K562 (cell line): Measurements from ENCODE around the gene BCL2L1. TPM values are rescaled to one million over a fixed set of nuclear protein-coding genes. Genes with fewer than 3 reads are reported as not detected.

ENCODE experiments used
- ASH1L ChIP-seq: fragments of 450-650 bp; IDR thresholded peaks from 2 replicates; pipeline ENCODE4 v1.6.1; 2018; ENCODE audit warnings: borderline replicate concordance, mild to moderate bottlenecking, low read depth; ENCODE audit not compliant: partially characterized antibody
- BCLAF1 ChIP-seq, 2 experiments: fragments of 450-650 bp in 1 of 2; IDR thresholded peaks; 2 replicates each; pipeline ENCODE4 v1.6.1; 2011 to 2017; ENCODE audit warnings: low read depth in 2 of 2, antibody characterized with exemption in 1 of 2, borderline replicate concordance in 1 of 2, low read length in 1 of 2, mild to moderate bottlenecking in 1 of 2, mixed read lengths in 1 of 2; ENCODE audit not compliant: control insufficient read depth in 1 of 2
- CBX3 ChIP-seq, 2 experiments: IDR thresholded peaks; 1 replicate in 1 of 2; 2 replicates in 1 of 2; pipeline ENCODE4 v1.6.1; 2012; ENCODE audit warnings: inconsistent platforms in 2 of 2, low read length in 2 of 2, borderline replicate concordance in 1 of 2, control low read depth in 1 of 2
- CGGBP1 ChIP-seq: fragments of 250-450 bp; sonication (Bioruptor Pico); IDR thresholded peaks from 2 replicates; pipeline ENCODE4 v1.9.0; 2021; ENCODE audit warnings: mild to moderate bottlenecking
- NCOA6 ChIP-seq: fragments of 450-650 bp; IDR thresholded peaks from 2 replicates; pipeline ENCODE4 v1.6.1; 2017; ENCODE audit warnings: mild to moderate bottlenecking
- NFRKB ChIP-seq: fragments of 450-650 bp; IDR thresholded peaks from 2 replicates; pipeline ENCODE4 v1.6.1; 2016; ENCODE audit warnings: low read depth
- SFPQ ChIP-seq: fragments of 200-400 bp; formaldehyde crosslinking; IDR thresholded peaks from 2 replicates; pipeline ENCODE4 v1.6.1; 2017; ENCODE audit warnings: mild to moderate bottlenecking, low read depth, low read length, moderate library complexity
- SPI1 ChIP-seq: IDR thresholded peaks from 2 replicates; pipeline ENCODE4 v1.6.1; 2011; ENCODE audit warnings: low read depth, low read length, control low read depth, borderline replicate concordance
- SRF ChIP-seq, 2 experiments: fragments of 250-450, 450-650 bp in 1 of 2; sonication (Bioruptor Pico) in 1 of 2; sonication (generic) in 1 of 2; formaldehyde crosslinking; IDR thresholded peaks; 2 replicates each; pipeline versions ENCODE4 v1.5.0 to v1.5.1; 2020 to 2022; ENCODE audit warnings: mild to moderate bottlenecking in 1 of 2, missing genetic modification reagents in 1 of 2
- THAP12 ChIP-seq: fragments of 250-450 bp; sonication (Bioruptor Pico); IDR thresholded peaks from 2 replicates; pipeline ENCODE4 v1.9.0; 2021; ENCODE audit warnings: mild to moderate bottlenecking, inconsistent platforms
- TRIM25 ChIP-seq: fragments of 450-650 bp; IDR thresholded peaks from 2 replicates; pipeline ENCODE4 v1.7.0; 2016; ENCODE audit warnings: borderline replicate concordance
- WHSC1 ChIP-seq: IDR thresholded peaks from one replicate; pipeline ENCODE4 v1.6.1; 2012; ENCODE audit warnings: low read length, control low read depth, inconsistent platforms
- ZFP30 ChIP-seq: fragments of 250-450 bp; sonication (Bioruptor Pico); IDR thresholded peaks from 2 replicates; pipeline ENCODE4 v1.8.0; 2022; ENCODE audit warnings: moderate library complexity, mild to moderate bottlenecking, inconsistent platforms, borderline replicate concordance
- ZKSCAN1 ChIP-seq: fragments of 150-350 bp; IDR thresholded peaks from 2 replicates; pipeline ENCODE4 v1.6.1; 2016; ENCODE audit warnings: low read depth, low read length
- polyA plus RNA-seq, 8 experiments: library from polyadenylated mRNA; depleted of rRNA in 4 of 8; stranded (reverse) in 5 of 8; unstranded in 3 of 8; fragments of >200 nt; fragmentation: Nextera tagmentation in 2 of 8; fragmentation: Illumina TruSeq in 1 of 8; extraction: Ambion mirVana in 2 of 8; extraction: Trizol in 1 of 8; gene quantifications; 2 replicates each; pipeline versions ENCODE4 v1.2.1 to v1.2.3, GENCODE V29; 2011 to 2014; ENCODE audit warnings: inconsistent platforms in 1 of 8, missing spikeins in 1 of 8
- total RNA-seq, 7 experiments: library from RNA; depleted of rRNA in 6 of 7; stranded (reverse); fragments of >200 nt in 6 of 7; fragmentation: Illumina TruSeq in 2 of 7; extraction: Trizol in 2 of 7; gene quantifications; 2 replicates each; pipeline versions ENCODE4 v1.2.1 to v1.2.3, GENCODE V29; 2011 to 2021; ENCODE audit warnings: low replicate concordance in 1 of 7

The BCL2L1 gene
- total and polyA plus RNA-seq, 9 of the 15 experiments (the other 6 are each of a cell fraction or from before 2014, with no cell fraction given), result 3.3 to 182 (median 120) TPM

GRCh38 chr20:31705598-31706597, 16.8 kb downstream of the BCL2L1 start (continued):
- no peak for TF ChIP-seq SFPQ
- no peak for TF ChIP-seq WHSC1
- TF ChIP-seq ZKSCAN1, result no peak
- TF ChIP-seq NFRKB, result peak; percentile 51; the same call in 1 of the 2 replicates
- TF ChIP-seq SPI1, result no peak
- no peak for TF ChIP-seq THAP12 (CRISPR knock-in tag)
- TF ChIP-seq ZFP30 (CRISPR knock-in tag), result no peak
- TF ChIP-seq TRIM25, result no peak
- TF ChIP-seq CBX3 (IDR thresholded peaks at IDR 0.05; ENCODE audit: borderline replicate concordance in 1 of 2, low read length in 2 of 2), result no peak
- 0 out of 2 replicates have a peak, but pooled peaks have one; percentile 21 for TF ChIP-seq NCOA6
- TF ChIP-seq BCLAF1 (IDR thresholded peaks at IDR 0.05; ENCODE audit: borderline replicate concordance in 1 of 2, control insufficient read depth in 1 of 2, low read depth in 2 of 2, low read length in 1 of 2), result 0 out of 4 replicates have a peak, but pooled peaks of 1 of the 2 experiments have one; percentile 45
- no peak for TF ChIP-seq CGGBP1 (CRISPR knock-in tag)
- TF ChIP-seq ASH1L, result peak; percentile 12
- no peak for TF ChIP-seq SRF (CRISPR knock-in tag; IDR thresholded peaks at IDR 0.05)
